ENCODE measurements around the gene TYRP1.
"Not testable (repeated sequence)": the region's sequence is repeated elsewhere in the genome, so short reads cannot be mapped to it uniquely, and the experiment has no call there.

TYRP1 gene

GRCh38 chr9:12666813-12667212 lies 26.4 kb upstream of the TYRP1 start:
- Histone ChIP-seq H3K27ac (ENCODE audit: low read length) (no peak overlapping the region), H3K27me3 (ENCODE audit: control insufficient read depth, insufficient read depth, low read length) (no peaks in the 10 kb centered on the region)

GRCh38 chr9:12667892-12668291 lies 25.3 kb upstream of the TYRP1 start:
- no peak overlapping the region for H3K27ac ChIP-seq (ENCODE audit: low read length)
- H3K27me3 ChIP-seq (ENCODE audit: control insufficient read depth, insufficient read depth, low read length) = no peaks in the 10 kb centered on the region
- no peak for DNase-seq (ENCODE audit: low read depth, low spot score)
- no peaks in the 10 kb centered on the region; the same call in 1 of the 2 replicates for H3K4me1 ChIP-seq (ENCODE audit: control insufficient read depth, insufficient read depth, low read length)
- H3K36me3 ChIP-seq (ENCODE audit: control insufficient read depth, insufficient read depth, low read length) = no peaks in the 10 kb centered on the region
- H3K9me3 ChIP-seq (ENCODE audit: control insufficient read depth, insufficient read depth, low read length) = no peaks in the 10 kb centered on the region
- no CpG with 5 or more reads among the region's 3 CpGs for WGBS (ENCODE audit: insufficient coverage, insufficient read length)
- no peak overlapping the region for H3K4me3 ChIP-seq (ENCODE audit: low read length)

More at GRCh38 chr9:12666813-12667212, 26.4 kb upstream of the TYRP1 start:
- Histone ChIP-seq H3K9me3 (ENCODE audit: control insufficient read depth, insufficient read depth, low read length) (no peaks in the 10 kb centered on the region), H3K36me3 (ENCODE audit: control insufficient read depth, insufficient read depth, low read length) (no peaks in the 10 kb centered on the region), H3K4me3 (ENCODE audit: low read length) (no peak overlapping the region), H3K4me1 (ENCODE audit: control insufficient read depth, insufficient read depth, low read length) (no peaks in the 10 kb centered on the region; the same call in 1 of the 2 replicates)
- WGBS (ENCODE audit: insufficient coverage, insufficient read length) = no CpG with 5 or more reads among the region's 2 CpGs
- peak; percentile 9 for DNase-seq (ENCODE audit: low read depth, low spot score)

DNA sequence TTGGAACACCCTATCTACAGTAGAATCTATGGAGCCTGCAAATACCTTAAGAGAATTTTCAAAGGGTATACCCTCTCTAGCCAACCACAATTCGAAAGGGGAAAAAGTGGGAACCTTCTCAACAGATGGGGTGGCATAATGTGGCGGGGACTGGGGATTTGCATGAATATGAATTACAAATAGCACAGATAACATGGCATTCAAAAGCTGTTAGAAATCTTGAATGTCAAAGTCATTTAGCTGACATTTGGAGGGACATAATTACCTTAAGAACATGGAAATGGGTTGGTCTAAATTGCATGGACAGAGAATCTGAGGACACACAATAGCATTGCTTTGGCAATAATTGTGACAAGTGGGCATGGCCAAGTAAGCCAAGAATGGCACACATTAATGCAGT lies 23.2 kb upstream of the TYRP1 start:
- Histone ChIP-seq H3K27me3 (ENCODE audit: control insufficient read depth, insufficient read depth, low read length) (no peaks in the 10 kb centered on the region), H3K36me3 (ENCODE audit: control insufficient read depth, insufficient read depth, low read length) (no peaks in the 10 kb centered on the region), H3K4me1 (ENCODE audit: control insufficient read depth, insufficient read depth, low read length) (no peaks in the 10 kb centered on the region; the same call in 1 of the 2 replicates), H3K9me3 (ENCODE audit: control insufficient read depth, insufficient read depth, low read length) (no peaks in the 10 kb centered on the region), H3K27ac (ENCODE audit: low read length) (no peak overlapping the region), H3K4me3 (ENCODE audit: low read length) (no peak overlapping the region)
- DNase-seq (ENCODE audit: low read depth, low spot score) = no peak
- no CpG with 5 or more reads among the region's 2 CpGs for WGBS (ENCODE audit: insufficient coverage, insufficient read length)

GRCh38 chr9:12674961-12675360 lies 18.2 kb upstream of the TYRP1 start:
- Histone ChIP-seq H3K36me3 (ENCODE audit: control insufficient read depth, insufficient read depth, low read length) (no peaks in the 10 kb centered on the region), H3K27ac (ENCODE audit: low read length) (no peak overlapping the region), H3K27me3 (ENCODE audit: control insufficient read depth, insufficient read depth, low read length) (no peaks in the 10 kb centered on the region), H3K9me3 (ENCODE audit: control insufficient read depth, insufficient read depth, low read length) (no peaks in the 10 kb centered on the region), H3K4me1 (ENCODE audit: control insufficient read depth, insufficient read depth, low read length) (no peaks in the 10 kb centered on the region; the same call in 1 of the 2 replicates), H3K4me3 (ENCODE audit: low read length) (no peak overlapping the region)
- DNase-seq (ENCODE audit: low read depth, low spot score) = no peak
- no CpG with 5 or more reads among the region's 5 CpGs for WGBS (ENCODE audit: insufficient coverage, insufficient read length)

DNA sequence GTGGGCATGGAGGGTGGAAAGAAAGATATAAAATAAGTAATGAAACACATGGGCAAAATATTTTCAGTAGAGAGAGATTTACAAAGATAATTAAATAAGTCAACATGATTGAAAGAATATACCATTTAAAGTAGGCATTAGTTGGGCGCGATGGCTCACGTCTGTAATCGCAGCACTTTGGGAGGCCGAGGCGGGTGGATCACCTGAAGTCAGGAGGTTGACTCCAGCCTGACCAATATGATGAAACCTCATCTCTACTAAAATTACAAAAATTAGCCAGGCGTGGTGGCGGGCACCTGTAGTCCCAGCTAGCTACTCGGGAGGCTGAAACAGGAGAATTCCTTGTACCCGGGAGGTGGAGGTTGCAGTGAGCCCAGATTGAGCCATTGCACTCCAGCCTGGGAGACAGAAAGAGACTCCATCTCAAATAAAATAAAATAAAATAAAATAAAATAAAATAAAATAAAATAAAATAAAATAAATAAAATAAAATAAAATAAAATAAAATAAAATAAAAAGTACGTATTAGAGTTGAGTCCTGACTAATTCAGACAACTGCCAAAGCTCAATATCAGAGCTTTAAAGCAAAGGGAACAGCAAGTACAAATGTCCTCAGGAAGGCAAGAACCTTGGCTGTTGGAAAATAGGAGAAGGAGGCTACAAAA lies 15.6 kb upstream of the TYRP1 start:
- no CpG with 5 or more reads among the region's 11 CpGs for WGBS (ENCODE audit: insufficient coverage, insufficient read length)
- H3K9me3 ChIP-seq (ENCODE audit: control insufficient read depth, insufficient read depth, low read length); H3K27ac ChIP-seq (ENCODE audit: low read length); H3K36me3 ChIP-seq (ENCODE audit: control insufficient read depth, insufficient read depth, low read length); DNase-seq (ENCODE audit: low read depth, low spot score); H3K4me1 ChIP-seq (ENCODE audit: control insufficient read depth, insufficient read depth, low read length); H3K27me3 ChIP-seq (ENCODE audit: control insufficient read depth, insufficient read depth, low read length); H3K4me3 ChIP-seq (ENCODE audit: low read length): not testable (repeated sequence)

DNA sequence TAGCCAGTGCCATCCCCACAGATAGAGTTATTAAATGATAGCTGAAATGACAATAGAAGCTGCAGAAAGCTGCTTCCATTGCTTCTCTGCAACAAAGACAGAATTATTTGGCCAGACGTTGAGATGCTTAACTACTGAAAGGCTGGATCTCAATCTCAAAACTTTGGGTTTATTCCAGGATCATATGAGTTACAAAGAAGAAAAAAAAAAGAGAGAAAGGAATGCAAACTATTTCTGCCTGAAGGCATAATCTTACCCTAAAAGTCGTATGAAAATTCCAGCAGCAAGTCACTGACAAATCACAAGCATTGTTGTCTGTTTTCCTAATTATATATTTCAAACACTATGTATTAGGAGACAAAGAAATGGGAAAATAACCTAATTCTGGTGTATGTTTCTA lies 12.8 kb upstream of the TYRP1 start:
- no peaks in the 10 kb centered on the region for H3K9me3 ChIP-seq (ENCODE audit: control insufficient read depth, insufficient read depth, low read length)

DNA sequence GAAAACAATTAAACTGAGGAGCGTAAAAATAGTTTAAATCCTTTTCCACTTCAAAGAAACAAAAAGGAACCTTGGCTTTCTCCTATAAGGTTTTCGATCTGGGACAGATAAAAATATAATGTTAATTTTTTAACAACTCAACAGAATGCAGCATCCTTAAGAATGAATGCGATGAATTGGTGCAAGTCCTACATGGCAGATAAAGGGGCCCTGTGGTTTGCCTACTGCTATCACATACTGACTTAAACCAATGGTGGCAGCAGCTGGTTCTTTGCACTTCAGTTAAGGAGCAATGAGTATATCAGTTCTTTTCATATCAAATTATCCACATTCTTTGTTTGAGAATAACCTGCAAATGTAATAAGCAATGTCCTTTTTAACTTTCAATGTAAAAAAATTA lies 12.4 kb upstream of the TYRP1 start:
- H3K4me1 ChIP-seq (ENCODE audit: control insufficient read depth, insufficient read depth, low read length) = no peaks in the 10 kb centered on the region
- no peak overlapping the region for H3K4me3 ChIP-seq (ENCODE audit: low read length)
- H3K36me3 ChIP-seq (ENCODE audit: control insufficient read depth, insufficient read depth, low read length) = no peaks in the 10 kb centered on the region
- no peak for DNase-seq (ENCODE audit: low read depth, low spot score)
- no peaks in the 10 kb centered on the region for H3K9me3 ChIP-seq (ENCODE audit: control insufficient read depth, insufficient read depth, low read length)
- no CpG with 5 or more reads among the region's 3 CpGs for WGBS (ENCODE audit: insufficient coverage, insufficient read length)
- H3K27ac ChIP-seq (ENCODE audit: low read length) = no peak overlapping the region
- no peaks in the 10 kb centered on the region for H3K27me3 ChIP-seq (ENCODE audit: control insufficient read depth, insufficient read depth, low read length)

More for the DNA sequence above, 12.8 kb upstream of the TYRP1 start:
- H3K4me1 ChIP-seq (ENCODE audit: control insufficient read depth, insufficient read depth, low read length) = no peaks in the 10 kb centered on the region
- no peak overlapping the region for H3K4me3 ChIP-seq (ENCODE audit: low read length)
- no peaks in the 10 kb centered on the region for H3K27me3 ChIP-seq (ENCODE audit: control insufficient read depth, insufficient read depth, low read length)
- no CpG with 5 or more reads among the region's 2 CpGs for WGBS (ENCODE audit: insufficient coverage, insufficient read length)
- no peak for DNase-seq (ENCODE audit: low read depth, low spot score)
- H3K36me3 ChIP-seq (ENCODE audit: control insufficient read depth, insufficient read depth, low read length) = no peaks in the 10 kb centered on the region
- H3K27ac ChIP-seq (ENCODE audit: low read length) = no peak overlapping the region

GRCh38 chr9:12681620-12682019 lies 11.6 kb upstream of the TYRP1 start:
- Histone ChIP-seq H3K36me3 (ENCODE audit: control insufficient read depth, insufficient read depth, low read length) (no peaks in the 10 kb centered on the region), H3K27ac (ENCODE audit: low read length) (no peak overlapping the region), H3K4me3 (ENCODE audit: low read length) (no peak overlapping the region), H3K27me3 (ENCODE audit: control insufficient read depth, insufficient read depth, low read length) (no peaks in the 10 kb centered on the region), H3K4me1 (ENCODE audit: control insufficient read depth, insufficient read depth, low read length) (no peaks in the 10 kb centered on the region), H3K9me3 (ENCODE audit: control insufficient read depth, insufficient read depth, low read length) (no peaks in the 10 kb centered on the region)
- DNase-seq (ENCODE audit: low read depth, low spot score) = no peak

DNA sequence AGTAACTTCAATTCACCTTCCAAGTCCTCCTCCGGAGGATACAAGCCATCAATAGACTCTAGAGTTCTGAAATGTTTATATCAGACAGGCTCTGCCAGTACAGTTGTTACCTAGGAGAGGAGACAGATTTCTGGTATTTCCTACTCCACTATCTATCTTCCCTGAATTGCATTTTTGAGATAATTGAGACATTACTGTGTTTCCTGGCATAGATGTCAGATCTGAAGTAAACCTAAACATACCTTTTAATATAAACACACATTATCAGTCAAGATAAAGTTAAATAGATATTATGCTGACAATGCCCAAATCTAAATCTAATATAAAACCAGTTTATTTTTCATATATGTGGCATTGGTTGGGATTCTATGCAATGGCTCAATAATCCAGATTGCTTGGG lies 8.2 kb upstream of the TYRP1 start:
- Histone ChIP-seq H3K27me3 (ENCODE audit: control insufficient read depth, insufficient read depth, low read length) (no peaks in the 10 kb centered on the region), H3K36me3 (ENCODE audit: control insufficient read depth, insufficient read depth, low read length) (no peaks in the 10 kb centered on the region), H3K4me1 (ENCODE audit: control insufficient read depth, insufficient read depth, low read length) (no peaks in the 10 kb centered on the region), H3K9me3 (ENCODE audit: control insufficient read depth, insufficient read depth, low read length) (no peaks in the 10 kb centered on the region), H3K27ac (ENCODE audit: low read length) (no peak overlapping the region), H3K4me3 (ENCODE audit: low read length) (no peak overlapping the region)
- no peak for DNase-seq (ENCODE audit: low read depth, low spot score)
- no CpG with 5 or more reads among the region's 1 CpG for WGBS (ENCODE audit: insufficient coverage, insufficient read length)

GRCh38 chr9:12689233-12689632 lies 4.0 kb upstream of the TYRP1 start:
- Histone ChIP-seq H3K4me3 (ENCODE audit: low read length) (no peak overlapping the region), H3K9me3 (ENCODE audit: control insufficient read depth, insufficient read depth, low read length) (no peaks in the 10 kb centered on the region), H3K4me1 (ENCODE audit: control insufficient read depth, insufficient read depth, low read length) (no peaks in the 10 kb centered on the region), H3K27ac (ENCODE audit: low read length) (no peak overlapping the region), H3K36me3 (ENCODE audit: control insufficient read depth, insufficient read depth, low read length) (no peaks in the 10 kb centered on the region), H3K27me3 (ENCODE audit: control insufficient read depth, insufficient read depth, low read length) (no peaks in the 10 kb centered on the region)
- WGBS (ENCODE audit: insufficient coverage, insufficient read length) = no CpG with 5 or more reads among the region's 1 CpG
- no peak for DNase-seq (ENCODE audit: low read depth, low spot score)

DNA sequence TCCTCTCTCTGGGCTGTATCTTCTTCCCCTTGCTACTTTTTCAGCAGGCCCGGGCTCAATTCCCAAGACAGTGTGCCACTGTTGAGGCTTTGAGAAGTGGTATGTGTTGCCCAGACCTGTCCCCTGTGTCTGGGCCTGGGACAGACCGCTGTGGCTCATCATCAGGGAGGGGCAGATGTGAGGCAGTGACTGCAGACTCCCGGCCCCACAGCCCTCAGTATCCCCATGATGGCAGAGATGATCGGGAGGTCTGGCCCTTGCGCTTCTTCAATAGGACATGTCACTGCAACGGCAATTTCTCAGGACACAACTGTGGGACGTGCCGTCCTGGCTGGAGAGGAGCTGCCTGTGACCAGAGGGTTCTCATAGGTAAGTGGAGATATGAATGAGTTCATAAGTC lies 828 bp downstream of the TYRP1 start:
- no peaks in the 10 kb centered on the region for H3K27me3 ChIP-seq (ENCODE audit: control insufficient read depth, insufficient read depth, low read length)
- H3K4me3 ChIP-seq (ENCODE audit: low read length) = no peak overlapping the region
- no CpG with 5 or more reads among the region's 8 CpGs for whole genome bisulfite sequencing (ENCODE audit: insufficient coverage, insufficient read length)
- H3K4me1 ChIP-seq (ENCODE audit: control insufficient read depth, insufficient read depth, low read length) = no peaks in the 10 kb centered on the region
- no peak for DNase-seq (ENCODE audit: low read depth, low spot score)
- no peak overlapping the region for H3K27ac ChIP-seq (ENCODE audit: low read length)
- no peaks in the 10 kb centered on the region for H3K36me3 ChIP-seq (ENCODE audit: control insufficient read depth, insufficient read depth, low read length)
- no peaks in the 10 kb centered on the region for H3K9me3 ChIP-seq (ENCODE audit: control insufficient read depth, insufficient read depth, low read length)

Data from iPS DF 6.9 (cell line).